GM18519 (cell line): ENCODE results near the gene PGA4.
"Not testable (repeated sequence)": the region's sequence is repeated elsewhere in the genome, so short reads cannot be mapped to it uniquely, and the experiment has no call there.

ENCODE experiments used
- ATAC-seq: cut with Tn5 transposase; IDR thresholded peaks from one replicate; pipeline ENCODE4 v1.9.1; 2021; ENCODE audit warnings: mild to moderate bottlenecking, moderate library complexity; ENCODE audit not compliant: unreplicated experiment, low FRiP score

Gene PGA4

DNA sequence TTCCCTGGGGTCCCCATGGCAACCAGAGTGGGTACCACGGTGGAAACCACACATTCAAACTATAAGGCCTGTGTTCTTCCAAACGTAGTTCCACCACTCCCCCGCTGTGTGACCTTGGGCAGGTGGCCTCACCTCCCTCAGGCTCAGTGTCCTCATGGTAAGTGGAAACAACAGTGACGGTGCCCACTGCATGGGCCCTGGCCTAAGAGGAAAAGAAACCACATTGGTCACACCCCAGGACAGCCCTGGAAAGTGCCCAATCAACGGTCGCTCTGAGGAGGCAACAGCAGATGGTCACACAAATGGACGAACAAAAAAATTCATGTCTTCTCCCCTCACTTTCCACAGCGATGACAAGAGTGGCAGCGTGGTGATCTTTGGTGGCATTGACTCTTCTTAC is 25.9 kb downstream of the PGA4 start:
- not testable (repeated sequence) for ATAC-seq

DNA sequence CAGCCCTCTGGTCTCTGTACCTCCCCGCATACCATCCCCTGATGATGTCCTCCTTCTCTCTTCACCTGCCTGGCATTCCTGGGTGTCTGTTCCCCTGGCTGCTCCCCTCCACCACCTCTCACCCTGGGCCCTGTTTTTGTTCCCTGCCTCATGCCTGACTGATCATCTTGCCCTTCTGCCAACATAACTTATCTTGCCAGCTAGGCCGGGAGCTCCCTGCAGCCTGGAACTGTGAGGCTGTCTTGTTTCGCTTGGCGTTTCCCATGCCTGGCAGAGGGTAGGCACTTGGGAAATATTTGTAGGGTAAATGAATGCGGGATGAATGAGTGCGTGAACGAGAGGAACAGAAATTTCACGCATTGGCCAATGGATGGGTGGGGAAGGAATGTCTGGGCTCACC is 27.1 kb downstream of the PGA4 start:
- not testable (repeated sequence) for ATAC-seq

DNA sequence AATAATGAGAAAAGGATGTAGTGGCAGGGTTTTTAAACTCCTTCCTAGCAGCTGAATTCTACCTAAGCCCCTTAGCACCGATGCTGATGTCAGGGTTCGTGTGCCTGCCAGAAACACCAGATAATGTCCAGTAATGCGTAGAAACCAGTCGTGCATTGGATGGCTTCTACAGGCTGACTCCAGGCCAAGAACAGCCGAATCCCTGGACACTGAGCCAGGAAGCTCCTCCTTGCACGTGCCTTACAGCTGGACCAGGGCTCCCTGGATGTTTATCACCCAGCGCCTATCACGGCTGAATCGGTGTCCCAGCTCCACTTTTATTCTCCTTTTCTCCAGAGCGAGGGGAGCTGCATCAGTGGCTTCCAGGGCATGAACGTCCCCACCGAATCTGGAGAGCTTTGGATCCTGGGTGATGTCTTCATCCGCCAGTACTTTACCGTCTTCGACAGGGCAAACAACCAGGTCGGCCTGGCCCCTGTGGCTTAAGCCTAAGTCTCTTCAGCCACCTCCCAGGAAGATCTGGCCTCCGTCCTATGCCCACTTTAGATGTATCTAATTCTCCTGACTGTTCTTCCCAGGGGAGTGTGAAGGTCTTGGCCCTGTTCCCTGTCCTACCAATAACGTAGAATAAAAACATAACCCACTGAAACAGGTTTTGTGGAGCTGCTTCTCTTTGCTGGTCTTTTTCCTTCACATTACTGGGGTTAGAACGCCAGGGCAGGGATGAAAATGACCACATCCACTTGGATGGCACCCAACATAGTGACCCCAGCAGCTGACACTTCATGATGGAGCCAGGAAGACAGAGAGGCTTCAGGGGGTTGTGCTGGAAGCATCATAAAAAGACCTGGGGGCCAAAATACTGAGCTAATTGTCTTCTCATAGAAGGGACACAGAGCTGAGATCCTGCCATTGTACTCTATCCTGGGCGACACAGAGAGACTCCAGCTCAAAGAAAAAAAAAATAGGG is 28.9 kb downstream of the PGA4 start:
- not testable (repeated sequence) for ATAC-seq

DNA sequence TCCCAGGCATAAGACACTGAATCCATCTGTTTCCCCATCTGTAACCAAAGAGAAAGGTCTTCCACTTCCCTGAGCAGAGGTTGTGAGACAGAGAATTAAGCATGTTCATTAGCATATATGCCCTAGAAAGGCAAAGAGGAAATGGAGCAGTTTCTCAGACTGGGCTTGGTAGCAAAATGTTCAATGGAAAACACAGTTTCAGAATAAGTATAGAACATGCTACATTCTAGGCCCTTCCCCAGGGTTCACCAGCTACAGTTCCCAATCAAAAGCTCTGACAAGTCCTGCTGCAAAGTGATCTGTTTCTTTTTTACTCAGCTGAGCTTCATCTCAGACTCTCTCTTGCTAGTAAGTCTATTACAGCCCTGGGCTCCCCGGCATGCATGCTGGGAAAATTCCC is 30.2 kb downstream of the PGA4 start:
- ATAC-seq: not testable (repeated sequence)

DNA sequence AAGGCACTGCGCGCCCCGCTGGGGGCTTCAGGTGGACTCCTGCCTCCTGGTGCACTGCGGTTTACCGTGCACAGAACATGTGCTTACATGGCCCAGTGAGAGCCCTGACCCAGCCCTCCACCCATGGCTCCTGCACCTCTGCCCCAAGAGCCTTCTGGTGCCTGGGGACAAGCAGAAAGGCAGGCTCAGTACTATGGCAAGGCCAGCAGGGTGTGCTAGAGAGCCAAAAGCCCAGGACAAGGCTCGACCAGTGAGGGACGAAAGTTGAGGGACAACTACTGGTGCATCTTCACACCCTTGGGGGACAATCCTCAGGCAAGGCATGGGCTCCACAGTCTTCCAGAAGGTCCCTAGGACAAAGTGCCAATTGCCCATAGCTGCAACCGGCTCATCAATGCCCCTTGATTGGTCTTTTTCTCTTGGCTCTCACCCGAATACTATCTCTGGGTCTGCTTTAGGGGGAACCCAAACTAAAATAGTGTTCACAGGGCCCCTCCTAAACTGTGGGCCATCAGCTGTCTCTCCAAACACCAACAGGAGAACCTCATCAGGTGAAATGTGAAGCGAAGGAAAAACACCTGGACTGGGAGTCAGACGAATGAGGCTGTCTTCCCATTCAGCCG is 32.4 kb downstream of the PGA4 start:
- no peak for ATAC-seq

DNA sequence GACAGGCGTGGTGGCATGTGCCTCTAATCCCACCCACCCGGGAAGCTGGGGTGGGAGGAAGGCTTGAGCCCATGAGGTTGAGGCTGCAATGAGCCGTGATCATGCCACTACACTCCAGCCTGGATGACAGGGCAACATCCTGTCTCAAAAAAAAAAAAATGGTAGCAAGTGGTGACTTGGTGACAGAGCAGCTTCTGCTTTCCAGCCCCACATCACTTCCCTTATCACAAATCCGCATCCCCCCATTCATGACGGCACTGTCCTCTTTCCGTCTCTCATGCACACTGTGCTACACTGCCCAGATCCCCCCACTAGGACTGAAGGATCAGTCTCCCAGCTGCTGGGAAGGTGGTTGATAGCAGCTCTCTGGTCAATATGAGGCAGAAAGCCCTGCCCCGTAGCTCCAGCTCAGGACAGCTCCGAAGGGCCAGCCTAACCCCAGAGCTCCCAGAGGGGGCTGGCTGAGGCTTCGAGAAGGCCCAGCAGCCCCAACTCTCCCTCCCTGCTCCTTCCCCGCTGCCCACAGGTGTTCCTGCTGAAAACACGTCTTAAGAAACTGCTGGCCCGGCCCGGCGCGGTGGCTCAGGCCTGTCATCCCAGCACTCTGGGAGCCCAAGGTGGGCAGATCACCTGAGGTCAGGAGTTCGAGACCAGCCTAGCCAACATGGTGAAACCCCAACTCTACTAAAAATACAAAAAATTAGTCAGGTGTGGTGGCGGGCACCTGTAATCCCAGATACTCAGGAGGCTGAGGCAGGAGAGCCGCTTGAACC is 34.7 kb downstream of the PGA4 start:
- no peak for ATAC-seq

DNA sequence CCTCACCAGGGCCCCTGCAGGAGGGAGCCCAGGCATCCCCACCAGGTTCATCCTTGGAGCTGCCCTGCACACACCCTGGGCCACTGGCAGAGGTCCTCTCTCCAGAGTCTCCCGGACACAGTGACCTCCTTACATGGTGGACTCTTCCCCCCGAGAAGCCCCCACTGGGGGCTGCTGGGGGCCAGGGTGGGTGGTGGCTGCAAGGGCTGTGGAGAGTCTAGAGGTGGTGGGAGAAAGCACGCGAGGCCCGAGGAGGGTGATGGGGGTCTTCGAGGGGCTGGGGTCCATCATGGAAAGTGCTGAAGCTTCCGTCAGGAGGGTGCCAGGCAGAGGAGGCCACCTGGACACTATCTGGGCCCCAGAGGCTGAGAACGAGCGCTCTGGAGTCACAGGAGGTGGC is 36.4 kb downstream of the PGA4 start:
- ATAC-seq: no peak

DNA sequence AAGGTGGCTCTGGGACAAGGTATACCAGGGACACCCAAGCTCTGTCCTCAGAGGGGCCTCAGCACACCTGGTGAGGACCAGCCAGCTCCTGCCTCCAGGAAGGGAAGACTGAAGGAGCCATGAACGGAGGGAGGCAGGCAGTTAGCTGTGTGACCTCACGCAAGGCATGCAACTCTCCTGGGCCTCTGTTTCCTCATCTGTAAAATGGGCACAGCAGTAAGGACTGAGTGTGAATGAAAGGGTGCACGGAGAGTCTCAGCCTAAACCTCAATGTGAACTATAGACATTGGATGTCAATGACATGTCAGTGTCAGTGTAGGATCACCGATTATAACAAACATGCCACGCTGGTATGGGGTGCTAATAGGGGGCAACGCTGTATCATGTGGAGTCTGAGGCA is 37.2 kb downstream of the PGA4 start:
- ATAC-seq: no peak

DNA sequence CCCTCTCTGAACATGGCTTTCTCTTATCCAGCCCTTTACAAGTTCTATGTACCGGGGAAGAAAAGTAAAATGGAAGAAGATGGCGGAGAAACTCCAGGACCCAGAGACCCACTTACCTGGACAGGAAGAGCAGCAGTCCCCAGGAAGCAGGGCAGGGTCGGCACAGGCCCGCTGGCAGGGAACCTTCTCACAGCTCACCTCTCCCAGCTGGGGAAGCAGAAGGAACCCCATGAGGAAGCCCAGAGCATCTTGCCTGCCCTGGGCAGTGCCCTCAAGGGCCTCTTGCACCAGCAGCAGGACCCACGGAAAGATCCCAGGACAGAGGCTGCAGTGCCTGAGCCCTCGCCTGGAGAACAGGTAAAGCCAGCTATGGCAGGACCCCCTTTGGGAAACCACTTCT is 42.2 kb downstream of the PGA4 start:
- no peak for ATAC-seq

DNA sequence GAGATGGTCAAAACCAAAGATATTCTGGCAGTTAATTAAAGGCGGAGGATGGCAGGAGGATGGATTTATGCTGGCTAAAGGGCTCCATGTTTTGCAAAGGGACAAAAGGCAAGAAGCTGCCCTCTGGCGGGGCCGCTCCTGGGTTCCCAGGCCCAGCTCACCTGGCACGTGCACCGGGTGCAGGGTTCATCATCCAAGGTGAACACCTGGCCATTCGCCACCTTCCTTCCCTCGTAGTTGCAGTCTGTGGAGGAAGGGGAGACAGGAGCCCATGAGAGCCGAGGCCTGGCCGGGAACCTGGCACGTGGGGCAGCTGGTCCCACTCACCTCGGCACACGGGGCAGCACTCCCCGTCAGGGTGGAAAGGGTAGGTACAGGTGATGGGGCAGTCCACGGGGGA is 42.6 kb downstream of the PGA4 start:
- no peak for ATAC-seq

DNA sequence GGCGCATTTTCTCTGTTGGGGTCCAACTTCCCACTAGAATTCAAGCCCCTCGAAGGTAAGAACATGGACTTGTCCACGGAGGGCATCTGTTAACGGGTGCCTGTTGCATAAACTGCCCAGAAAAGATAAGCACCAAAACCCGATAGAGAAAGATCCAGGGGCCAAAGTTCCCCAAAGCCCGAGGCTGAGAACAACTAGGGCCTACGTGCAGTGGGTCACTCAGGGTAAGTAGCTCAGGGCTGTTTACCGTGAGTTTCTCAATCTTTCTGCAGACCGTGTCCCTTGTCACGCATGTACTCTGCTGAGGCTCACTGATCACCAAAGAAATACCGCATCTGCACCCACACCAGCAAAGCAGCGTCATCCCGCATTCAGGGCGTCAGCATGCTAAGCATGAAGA is 43.2 kb downstream of the PGA4 start:
- no peak for ATAC-seq

DNA sequence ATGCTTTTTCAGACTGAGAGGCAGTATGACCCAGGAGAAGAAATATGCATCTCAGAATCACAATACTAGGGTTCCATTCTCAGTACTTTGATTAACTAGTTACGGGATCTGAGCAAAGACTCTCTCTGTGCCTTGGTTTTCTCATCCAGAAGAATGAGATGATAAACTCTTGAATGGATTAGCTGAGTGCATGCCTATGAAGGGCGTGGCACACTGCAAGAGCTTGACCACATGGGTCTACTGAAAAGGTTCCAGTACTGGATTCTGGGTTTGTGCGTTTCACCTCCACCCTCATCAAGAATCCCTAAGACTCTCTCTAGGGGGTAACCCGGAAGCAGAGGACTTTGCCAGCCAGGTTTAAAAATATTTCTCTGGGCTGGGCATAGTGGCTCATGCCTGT is 44.5 kb downstream of the PGA4 start:
- ATAC-seq: no peak

DNA sequence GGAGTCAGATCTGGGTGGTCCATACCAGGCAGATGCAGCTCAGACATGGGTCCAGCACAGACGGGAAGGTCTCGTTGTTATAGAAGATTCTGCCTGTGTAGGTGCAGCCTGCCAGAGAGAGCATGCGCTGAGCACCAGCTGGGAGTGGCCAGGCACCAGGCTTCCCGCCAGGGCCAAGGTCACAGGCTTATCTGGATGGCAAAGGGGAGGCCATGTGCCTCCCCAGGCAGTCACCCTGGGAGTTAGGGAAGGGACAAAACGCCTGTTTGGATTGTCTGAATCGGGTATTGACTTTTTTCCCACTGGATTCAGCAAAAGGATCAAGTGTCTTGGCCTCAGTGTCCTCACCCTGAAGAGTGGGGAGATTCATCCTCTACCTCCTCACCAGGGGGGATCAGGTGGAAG is 45.3 kb downstream of the PGA4 start:
- ATAC-seq: no peak

DNA sequence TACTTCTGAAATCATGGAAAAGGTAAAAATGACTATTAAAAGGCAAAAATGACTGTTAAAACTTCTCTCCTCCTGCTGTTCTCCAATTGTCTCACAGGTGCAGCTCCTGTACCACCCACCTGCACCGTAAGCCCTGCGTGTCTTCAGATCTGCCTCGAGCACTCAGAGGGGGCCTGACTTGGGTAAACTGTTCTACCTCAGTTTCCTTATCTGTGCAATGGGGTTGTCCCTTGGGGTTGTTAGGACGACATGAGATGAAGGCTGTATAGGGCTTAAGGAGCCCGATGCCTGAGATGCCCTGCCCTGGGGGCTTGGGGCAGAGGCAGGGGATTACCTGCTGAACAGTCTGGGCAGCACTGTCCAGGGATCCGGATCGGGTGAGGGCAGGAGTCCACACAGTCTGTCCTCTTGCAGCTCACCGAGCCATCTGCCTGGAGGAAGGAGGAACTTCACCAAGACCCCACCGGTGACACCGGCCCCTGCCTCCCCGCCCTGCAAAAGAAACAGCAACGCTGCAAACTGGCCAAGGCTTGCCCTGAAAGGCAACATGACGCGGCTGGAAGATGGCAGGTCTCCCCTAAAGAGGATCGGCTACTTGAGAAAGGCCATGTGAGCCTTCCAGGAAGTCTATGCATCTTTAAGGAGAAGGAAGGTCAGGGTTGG is 46.6 kb downstream of the PGA4 start:
- no peak for ATAC-seq

DNA sequence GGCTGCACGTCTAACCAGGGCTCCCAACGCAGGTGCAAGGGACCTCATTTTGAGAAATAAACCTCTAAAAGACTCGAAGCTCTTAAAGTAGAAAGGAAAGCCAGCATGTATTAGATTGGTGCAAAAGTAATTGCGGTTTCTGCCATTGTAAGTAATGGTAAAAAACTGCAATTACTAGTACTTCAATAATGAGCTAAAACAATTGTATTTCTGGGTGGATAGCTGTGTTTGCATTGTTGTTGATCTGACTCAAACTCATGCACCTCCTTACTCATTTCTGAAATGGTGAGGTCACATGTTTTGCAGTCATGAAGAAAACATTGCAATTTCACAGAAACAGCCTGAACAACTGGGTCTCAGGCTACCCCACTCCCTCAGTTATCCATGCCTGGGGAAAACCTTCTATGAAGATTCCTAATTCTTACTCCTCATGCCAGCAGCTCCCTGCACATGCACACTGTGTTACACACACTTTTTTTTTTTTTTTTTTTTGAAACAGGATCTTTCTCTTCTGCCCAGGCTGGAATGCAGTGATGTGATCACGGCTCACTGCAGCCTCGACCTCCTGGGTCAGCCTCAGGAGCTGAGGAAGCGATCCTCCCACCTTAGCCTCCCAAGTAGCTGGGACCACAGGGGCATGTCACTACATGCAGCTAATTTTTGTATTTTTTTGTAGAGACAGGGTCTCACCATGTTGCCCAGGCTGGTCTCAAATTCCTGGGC is 48.4 kb downstream of the PGA4 start:
- no peak for ATAC-seq

DNA sequence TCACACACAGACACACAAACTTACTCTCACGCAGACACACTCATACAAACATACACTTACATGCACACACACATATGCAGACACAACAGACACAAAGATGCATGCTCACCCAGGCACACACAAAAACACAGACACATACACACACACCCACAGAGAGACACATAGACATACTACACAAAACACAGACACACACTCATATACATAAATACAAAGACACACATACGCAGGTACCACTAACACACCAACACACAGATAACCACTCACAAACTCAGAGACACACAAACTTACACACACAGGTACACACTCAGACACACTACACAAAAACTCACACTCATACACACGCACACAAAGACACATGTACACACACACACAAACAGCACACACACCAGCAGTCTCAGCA is 50.6 kb downstream of the PGA4 start:
- ATAC-seq: no peak

DNA sequence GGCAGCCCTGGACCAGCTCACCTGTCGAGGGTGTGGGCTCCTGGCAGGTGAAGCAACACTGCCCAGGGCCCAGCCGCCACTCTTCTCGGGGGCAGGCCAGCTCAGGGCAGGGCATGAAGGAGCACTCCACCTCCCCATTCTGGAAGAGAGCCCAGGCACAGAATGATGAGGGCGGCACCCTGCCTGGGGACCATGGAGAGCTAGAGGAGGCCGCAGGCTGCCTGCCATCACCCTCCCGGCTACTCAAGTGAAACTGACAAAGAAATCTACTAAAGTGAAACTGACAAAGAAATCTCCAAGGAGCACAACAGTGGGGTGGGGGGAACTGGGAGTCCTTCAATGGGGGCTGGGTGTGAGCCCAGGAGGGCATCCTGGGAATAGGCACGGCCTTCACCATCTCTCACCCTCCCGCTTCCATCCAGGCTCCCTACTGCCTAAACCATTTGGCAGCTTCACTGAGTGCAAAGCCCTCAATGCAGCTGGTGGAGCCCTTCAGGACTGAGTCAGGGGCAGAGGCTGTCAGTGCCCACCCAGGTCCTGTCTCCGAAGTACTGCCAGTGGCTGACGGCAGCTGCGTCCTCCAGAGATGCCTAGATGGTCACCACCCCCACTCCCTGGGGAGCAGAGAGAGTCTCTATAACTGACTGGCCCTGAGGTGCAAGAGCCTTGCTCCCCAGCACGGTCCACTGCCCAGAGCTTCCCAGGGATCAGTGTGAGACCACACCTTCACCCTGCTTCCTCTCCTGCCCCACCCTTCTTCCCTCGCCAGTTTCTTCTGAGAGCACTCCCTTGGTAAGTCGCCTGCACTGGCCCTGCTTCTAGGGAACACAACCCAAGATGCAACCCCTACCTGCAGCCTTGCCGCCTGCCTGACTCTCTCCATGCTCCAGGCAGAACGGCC is 51.3 kb downstream of the PGA4 start:
- no peak for ATAC-seq

DNA sequence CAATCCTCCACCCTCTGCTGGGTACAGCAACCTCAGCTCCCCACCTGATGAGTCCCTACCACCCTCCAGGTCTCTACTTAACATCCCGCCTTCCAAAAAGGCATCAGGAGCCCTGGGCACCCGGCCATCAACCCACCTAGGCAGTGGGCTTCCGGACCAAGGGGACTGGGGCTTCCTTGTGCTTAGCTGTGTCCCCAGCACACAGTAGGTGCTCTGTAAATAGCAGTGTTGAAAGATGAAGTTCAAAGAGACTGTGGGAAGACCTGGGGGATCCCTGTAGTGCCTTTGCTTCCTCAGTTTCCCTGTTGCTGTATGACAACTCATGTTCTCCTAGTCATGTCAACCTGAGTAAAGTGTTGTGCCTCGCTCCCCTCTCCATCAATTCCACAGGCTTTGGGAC is 51.9 kb downstream of the PGA4 start:
- ATAC-seq: no peak

DNA sequence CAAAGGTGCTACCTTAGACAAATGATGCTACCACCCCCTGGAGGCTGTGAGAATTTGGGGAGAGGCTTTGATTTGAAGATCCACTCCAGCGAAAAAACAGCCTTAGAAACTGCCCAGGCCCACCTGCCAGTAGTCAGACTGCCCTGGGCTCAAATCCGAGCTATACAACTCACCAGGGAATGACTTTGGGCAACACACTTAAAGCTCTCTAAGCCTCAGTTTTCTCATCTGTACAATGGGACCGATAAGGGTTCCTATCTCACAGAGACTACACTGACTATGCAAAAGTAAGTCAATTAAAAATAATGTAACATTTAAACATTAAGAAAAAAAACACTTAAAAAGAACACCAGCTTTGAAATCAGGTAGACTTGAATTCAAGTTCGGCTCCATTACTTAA is 53.0 kb downstream of the PGA4 start:
- no peak for ATAC-seq
